Endothelial cell of umbilical vein (primary cell): Measurements from ENCODE around the gene MUC22. TPM values are rescaled to one million over a fixed set of nuclear protein-coding genes. Genes with fewer than 3 reads are reported as not detected.
"Not testable (repeated sequence)": the region's sequence is repeated elsewhere in the genome, so short reads cannot be mapped to it uniquely, and the experiment has no call there.

Experiments
- BruUV-seq: library from RNA; stranded (reverse); fragments of 400-500 nt; replicated peaks from 2 replicates; lab custom pipeline; 2021; lab: Mats Ljungman, UMichigan
- CTCF ChIA-PET: fragments of 300-600, 350-600 bp; sonication (Branson Sonifier 250); formaldehyde crosslinking; loops from one replicate; lab custom pipeline; 2021; ENCODE audit warnings: antibody characterized with exemption, inconsistent platforms; lab: Charles Lee
- POLR2A ChIA-PET: fragments of 300-600, 350-600 bp; sonication (Branson Sonifier 250); formaldehyde crosslinking; loops from one replicate; lab custom pipeline; 2021; ENCODE audit warnings: antibody characterized with exemption, inconsistent platforms; lab: Charles Lee
- DNase-seq: peaks from one replicate; pipeline ENCODE4 v3.0.0-alpha.2; 2011; ENCODE audit warnings: low read depth, low spot score
- FAIRE-seq: peaks from 2 replicates; lab custom pipeline; 2011; peaks lifted over from hg19 to GRCh38; lab: Jason Lieb, UNC
- H2AFZ ChIP-seq: 2 replicates; pipeline ENCODE4 v1.6.0; 2012; ENCODE audit warnings: low read depth, low read length, control low read depth, inconsistent platforms
- H3K27ac ChIP-seq: 2 replicates; pipeline ENCODE4 v1.5.1; 2011; ENCODE audit warnings: low read depth, mild to moderate bottlenecking, control low read depth, low read length, moderate library complexity; ENCODE audit not compliant: insufficient read depth
- H3K27me3 ChIP-seq, 2 experiments: 2 replicates each; pipeline versions ENCODE4 v1.6.0 to v1.6.1; 2011; ENCODE audit warnings: low read length in 2 of 2, mixed read lengths in 1 of 2; ENCODE audit not compliant: control insufficient read depth in 2 of 2, insufficient read depth in 2 of 2
- H3K36me3 ChIP-seq, 2 experiments: 2 replicates in 1 of 2; 3 replicates in 1 of 2; pipeline ENCODE4 v1.5.1; 2011; ENCODE audit warnings: low read length in 2 of 2, mild to moderate bottlenecking in 1 of 2, moderate library complexity in 1 of 2; ENCODE audit not compliant: control insufficient read depth in 2 of 2, insufficient read depth in 2 of 2; ENCODE audit errors: extremely low read depth in 1 of 2
- H3K4me1 ChIP-seq: 3 replicates; pipeline ENCODE4 v1.5.1; 2011; ENCODE audit warnings: mild to moderate bottlenecking, low read length; ENCODE audit not compliant: control insufficient read depth, insufficient read depth; ENCODE audit errors: extremely low read depth
- H3K4me2 ChIP-seq: 2 replicates; pipeline ENCODE4 v1.6.1; 2011; ENCODE audit warnings: low read length, control low read depth, mixed read lengths; ENCODE audit not compliant: insufficient read depth
- H3K4me3 ChIP-seq, 3 experiments: fragments of 200-600 bp in 1 of 3; sonication (generic), shearing (Covaris generic) in 1 of 3; replicated peaks in 1 of 3; 2 replicates each; pipeline ENCODE4 v1.5.1; 2011 to 2016; ENCODE audit warnings: control low read depth in 3 of 3, low read length in 3 of 3, mild to moderate bottlenecking in 2 of 3, inconsistent platforms in 1 of 3, low read depth in 1 of 3, moderate library complexity in 1 of 3; ENCODE audit not compliant: insufficient read depth in 1 of 3
- H3K79me2 ChIP-seq: 2 replicates; pipeline ENCODE4 v1.6.0; 2012; ENCODE audit warnings: low read length, inconsistent platforms; ENCODE audit not compliant: control insufficient read depth, insufficient read depth
- H3K9ac ChIP-seq: replicated peaks from 2 replicates; pipeline ENCODE3; 2011; ENCODE audit warnings: low read length, control low read depth; ENCODE audit not compliant: insufficient read depth; ENCODE audit errors: extremely low read depth
- H3K9me1 ChIP-seq: replicated peaks from 3 replicates; pipeline ENCODE4 v1.6.0; 2011; ENCODE audit warnings: mild to moderate bottlenecking, low read length; ENCODE audit not compliant: control insufficient read depth, insufficient read depth; ENCODE audit errors: extremely low read depth
- H3K9me3 ChIP-seq: replicated peaks from 2 replicates; pipeline ENCODE4 v1.5.1; 2012; ENCODE audit warnings: low read length, inconsistent platforms; ENCODE audit not compliant: control insufficient read depth, insufficient read depth
- H4K20me1 ChIP-seq: replicated peaks from 2 replicates; pipeline ENCODE3; 2011; ENCODE audit warnings: mild to moderate bottlenecking, low read length; ENCODE audit not compliant: control insufficient read depth, insufficient read depth; ENCODE audit errors: extremely low read depth
- CTCF ChIP-seq, 2 donors: IDR thresholded peaks; 1 replicate in 1 of 2; 2 replicates in 1 of 2; pipeline ENCODE4 v1.5.1; 2011; ENCODE audit warnings: low read length in 2 of 2, mild to moderate bottlenecking in 2 of 2, moderate library complexity in 2 of 2, control low read depth in 1 of 2, inconsistent platforms in 1 of 2, low read depth in 1 of 2; ENCODE audit not compliant: insufficient read depth in 1 of 2; ENCODE audit errors: extremely low read depth in 1 of 2
- EZH2 ChIP-seq: IDR thresholded peaks from 2 replicates; pipeline ENCODE4 v1.6.1; 2012; ENCODE audit warnings: borderline replicate concordance, low read depth, mild to moderate bottlenecking, moderate library complexity, low read length, inconsistent platforms; ENCODE audit not compliant: severe bottlenecking
- FOS ChIP-seq: IDR thresholded peaks from 2 replicates; pipeline ENCODE4 v1.6.1; 2011; ENCODE audit warnings: mild to moderate bottlenecking, low read length, moderate library complexity, borderline replicate concordance; ENCODE audit not compliant: insufficient read depth
- GATA2 ChIP-seq: IDR thresholded peaks from 2 replicates; pipeline ENCODE4 v1.7.0; 2011; ENCODE audit warnings: low read depth, mild to moderate bottlenecking, moderate library complexity, mixed read lengths, low read length; ENCODE audit not compliant: insufficient read length, insufficient read depth
- JUN ChIP-seq: IDR thresholded peaks from 2 replicates; pipeline ENCODE4 v1.6.1; 2011; ENCODE audit warnings: borderline replicate concordance, low read depth; ENCODE audit not compliant: insufficient read length, insufficient read depth
- MAX ChIP-seq: IDR thresholded peaks from 2 replicates; pipeline ENCODE4 v1.6.1; 2011; ENCODE audit not compliant: insufficient read depth, insufficient read length
- MYC ChIP-seq: IDR thresholded peaks from one replicate; pipeline ENCODE4 v1.6.1; 2011; ENCODE audit warnings: mild to moderate bottlenecking, low read depth, low read length
- POLR2A ChIP-seq: IDR thresholded peaks from 2 replicates; pipeline ENCODE4 v1.6.1; 2012; ENCODE audit warnings: low read depth, mild to moderate bottlenecking, control low read depth, low read length
- POLR2AphosphoS5 ChIP-seq: IDR thresholded peaks from 2 replicates; pipeline ENCODE4 v1.6.1; 2012; ENCODE audit warnings: low read depth, mild to moderate bottlenecking, control low read depth, low read length, moderate library complexity; ENCODE audit not compliant: insufficient read depth
- dilution Hi-C: fragments of 300-500 bp; cut with MboI; formaldehyde crosslinking; loops from one replicate; pipeline ENCODE4 v1.15.0; 2019; ENCODE audit warnings: low sequenced_read_pairs; ENCODE audit not compliant: extremely low pct_ligation_motif_present
- intact Hi-C: fragments of 100-400 bp; cut with micrococcal nuclease; formaldehyde crosslinking; loops from one replicate; pipeline ENCODE4 v1.10.0; 2022
- polyA plus RNA-seq, 4 experiments: library from polyadenylated mRNA; depleted of rRNA in 3 of 4; stranded (reverse) in 3 of 4; unstranded in 1 of 4; fragments of >200 nt; gene quantifications; 2 replicates each; pipeline versions ENCODE4 v1.2.1 to v1.2.3, GENCODE V29; 2011 to 2012; ENCODE audit warnings: missing spikeins in 1 of 4
- total RNA-seq: library from RNA; stranded (reverse); gene quantifications from 2 replicates; pipeline ENCODE4 v1.2.3, GENCODE V29; 2021

Gene MUC22
- total and polyA plus RNA-seq, 2 donors (not counting 3 experiments of a cell fraction or from before 2014, with no cell fraction given) = not detected

- H2AFZ ChIP-seq = no peak overlapping the region
- no peak for TF ChIP-seq MYC
- TF ChIP-seq MAX = no peak
- TF ChIP-seq POLR2AphosphoS5 = no peak
- TF ChIP-seq POLR2A = no peak
- no peak for TF ChIP-seq FOS
- no peak for TF ChIP-seq JUN
- no peak for TF ChIP-seq EZH2
- no peak for TF ChIP-seq GATA2
- TF ChIP-seq CTCF (IDR thresholded peaks at IDR 0.05; ENCODE audit: extremely low read depth in 1 of 2, insufficient read depth in 1 of 2, low read depth in 1 of 2, low read length in 2 of 2) = no peak
- no peaks in the 10 kb centered on the region for H3K9me1 ChIP-seq
- H3K27ac ChIP-seq = no peak overlapping the region
- H3K36me3 ChIP-seq = no peaks in the 10 kb centered on the region
- H3K9ac ChIP-seq = no peak overlapping the region
- no peak overlapping the region for H3K4me3 ChIP-seq
- H3K9me3 ChIP-seq = no peaks in the 10 kb centered on the region
- H3K27me3 ChIP-seq = peaks cover 11 to 17% of the 10 kb centered on the region in 2 experiments
- no peak overlapping the region for H3K4me2 ChIP-seq
- H3K4me1 ChIP-seq = no peaks in the 10 kb centered on the region
- ChIA-PET POLR2A (no interaction called here), CTCF (no interaction called here)
- dilution Hi-C loops = no loop called here
- DNase-seq (no peak), FAIRE-seq (no peak)
- no peaks in the 10 kb centered on the region for H4K20me1 ChIP-seq
- intact Hi-C loops = no loop called here
- H3K79me2 ChIP-seq = no peaks in the 10 kb centered on the region
- BruUV-seq = no TSS peak
These were observed 55.3 kb downstream of the MUC22 start for GRCh38 chr6:31065556-31065955.

- H3K36me3 ChIP-seq, H2AFZ ChIP-seq, H3K27ac ChIP-seq, H4K20me1 ChIP-seq, H3K4me3 ChIP-seq, intact Hi-C loops, H3K4me2 ChIP-seq, FAIRE-seq, BruUV-seq, H3K9me1 ChIP-seq, dilution Hi-C loops, POLR2A ChIA-PET, DNase-seq, H3K9ac ChIP-seq, H3K79me2 ChIP-seq, H3K9me3 ChIP-seq, H3K4me1 ChIP-seq: not testable (repeated sequence)
- H3K27me3 ChIP-seq = peaks cover 9 to 13% of the 10 kb centered on the region in 2 experiments
- CTCF ChIA-PET = interaction anchor here (4.4 kb wide), 1 partner anchor 151 kb away, joined by 87 read pairs; the partner anchor contains the start of gene VARS2
These were observed 56.8 kb downstream of the MUC22 start for GRCh38 chr6:31067028-31067427.
